Endothelial cell of hepatic sinusoid (primary cell): ENCODE data around the gene ORMDL3.
"Not testable (repeated sequence)": the region's sequence is repeated elsewhere in the genome, so short reads cannot be mapped to it uniquely, and the experiment has no call there.

Source experiments
- in situ Hi-C: cut with HindIII; loops from 2 replicates; pipeline ENCODE4 v1.10.0; 2017; ENCODE audit warnings: low sequenced_read_pairs

ORMDL3 gene

DNA sequence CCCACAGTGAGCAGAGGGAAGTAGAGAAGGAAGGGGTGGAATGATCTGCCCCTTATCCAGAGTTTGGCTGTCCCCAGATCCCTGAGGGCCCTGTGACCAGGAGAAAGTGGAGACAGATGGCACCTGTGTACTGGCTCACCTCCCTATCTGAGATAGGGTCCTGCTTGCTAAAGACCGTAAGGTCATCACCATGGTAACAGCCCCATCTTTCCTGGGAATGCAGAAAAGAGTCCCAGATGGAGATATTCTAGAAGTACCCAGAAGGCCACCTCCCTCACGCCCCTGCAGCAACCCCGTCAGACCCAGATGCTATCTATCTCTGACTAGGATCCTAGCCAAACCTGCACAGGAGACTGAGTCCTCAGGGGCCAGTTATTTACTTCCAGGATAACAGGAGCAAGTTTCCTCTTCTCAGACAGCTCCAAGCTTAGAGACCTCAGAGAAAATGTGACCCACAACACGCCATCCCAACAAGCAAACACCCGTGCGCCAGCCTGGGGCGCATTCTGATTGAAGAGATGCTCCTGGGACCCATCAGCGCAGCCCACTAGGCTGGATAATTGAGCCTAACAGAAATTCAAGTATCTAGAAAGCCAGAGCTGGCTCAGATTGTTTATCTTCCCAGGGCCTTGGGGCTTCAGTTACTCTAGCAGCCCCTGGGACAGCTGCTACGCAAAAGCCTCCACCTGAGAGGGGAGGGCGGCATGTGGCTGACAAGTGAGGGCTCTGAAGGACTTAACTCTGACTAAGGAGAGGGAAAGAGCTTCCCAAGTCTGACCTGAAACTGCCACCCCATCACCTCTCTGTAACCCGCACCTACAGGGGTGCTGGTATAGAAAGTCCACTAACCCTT is 1.9 kb downstream of the ORMDL3 start:
- in situ Hi-C loops: no loop called here

DNA sequence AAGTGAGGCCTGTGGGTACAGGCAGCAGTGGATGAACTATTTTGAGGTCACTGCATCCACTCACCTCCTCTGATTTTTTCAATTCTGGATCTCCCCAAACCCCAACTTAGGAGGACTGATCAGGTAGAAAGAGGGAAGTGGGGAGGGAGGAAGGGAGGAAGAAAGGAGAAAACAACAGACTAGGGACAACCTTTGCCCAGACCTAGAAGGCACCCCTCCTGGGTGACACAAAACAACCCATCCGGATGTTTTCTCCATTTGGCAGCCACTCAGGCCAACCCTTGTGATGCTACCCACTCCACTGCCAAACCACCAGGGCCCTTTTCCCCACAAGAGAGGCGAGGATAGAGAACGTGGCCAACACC is 2.7 kb downstream of the ORMDL3 start:
- in situ Hi-C loops: no loop called here

DNA sequence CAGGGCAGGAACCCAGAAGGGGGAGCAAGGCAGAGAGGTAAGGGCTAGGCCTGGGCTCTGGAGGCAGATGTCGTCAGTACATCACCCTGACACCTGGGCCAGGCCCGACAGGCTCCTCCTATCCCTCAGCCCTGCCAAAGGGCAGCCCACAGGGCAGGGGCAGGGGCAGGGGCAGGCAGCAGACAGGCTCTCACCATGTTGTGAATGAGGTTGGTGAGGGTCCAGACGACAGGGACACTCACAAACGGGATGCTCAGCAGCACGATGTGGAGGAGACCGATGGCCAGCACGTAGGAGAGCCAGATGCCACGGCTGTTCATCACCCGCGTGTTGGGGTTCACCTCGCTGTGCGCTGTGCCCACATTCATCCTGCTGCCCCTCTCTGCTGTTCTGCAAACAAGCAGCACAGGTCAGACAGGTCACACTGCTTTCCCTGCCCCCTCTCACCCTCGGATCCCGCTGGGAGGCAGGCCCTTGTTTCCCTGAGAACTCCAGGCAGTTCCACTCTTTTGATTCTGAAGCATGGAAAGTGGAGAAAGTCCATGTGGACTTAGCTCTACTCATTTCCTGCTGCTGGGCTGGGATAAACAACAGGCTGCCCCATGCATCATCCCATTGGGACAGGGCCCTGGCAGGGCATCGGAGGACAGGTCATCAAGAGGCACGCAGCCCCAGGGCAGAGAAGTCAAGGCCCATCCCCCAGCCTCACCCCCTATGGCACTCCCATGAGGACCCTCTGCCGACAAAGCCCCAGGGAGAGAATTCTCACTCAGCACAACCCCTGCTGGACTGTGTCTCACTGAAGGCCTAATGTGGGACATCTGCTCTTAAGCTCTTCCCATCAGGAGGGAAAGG is 3.3 kb downstream of the ORMDL3 start:
- in situ Hi-C loops: no loop called here

DNA sequence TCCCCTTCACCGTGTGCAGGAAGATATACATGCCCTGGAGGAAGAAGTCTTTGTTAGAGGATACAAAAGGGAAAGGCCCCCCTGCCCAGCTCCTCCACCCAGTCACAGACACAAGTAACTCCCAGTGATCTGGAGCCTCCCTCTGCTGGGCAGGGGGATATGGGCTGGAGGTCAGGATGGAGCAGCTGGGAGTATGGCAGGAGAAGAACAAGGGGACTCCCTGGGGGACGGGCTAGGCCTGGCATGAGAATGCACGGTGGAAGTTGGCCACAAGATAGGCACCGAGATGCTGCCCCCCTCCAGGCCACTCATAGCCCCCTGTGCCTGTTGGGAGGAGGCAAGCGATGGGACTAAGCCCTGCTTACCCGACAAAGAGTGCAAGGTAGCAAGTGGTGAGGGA is 4.2 kb downstream of the ORMDL3 start:
- in situ Hi-C loops: no loop called here

DNA sequence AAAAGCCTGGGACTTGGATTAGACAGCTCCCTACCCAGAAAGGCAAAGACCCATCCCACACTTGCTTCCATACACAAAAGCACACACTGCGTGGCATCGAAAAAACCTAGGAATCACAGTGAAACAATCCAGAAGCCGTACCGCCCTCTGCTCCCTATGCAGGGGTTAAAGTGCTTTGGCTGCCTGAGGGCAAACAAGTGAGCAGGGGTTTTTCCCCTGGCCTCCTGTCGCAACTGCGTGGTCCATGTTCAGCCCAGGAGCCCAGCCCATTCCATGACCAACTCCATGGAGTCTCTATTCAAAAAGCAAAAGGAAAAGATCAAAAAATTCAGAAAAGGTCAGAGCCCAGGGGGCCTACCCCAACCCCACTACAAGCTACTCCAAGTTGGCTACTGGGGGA is 5.4 kb downstream of the ORMDL3 start:
- in situ Hi-C loops: no loop called here

DNA sequence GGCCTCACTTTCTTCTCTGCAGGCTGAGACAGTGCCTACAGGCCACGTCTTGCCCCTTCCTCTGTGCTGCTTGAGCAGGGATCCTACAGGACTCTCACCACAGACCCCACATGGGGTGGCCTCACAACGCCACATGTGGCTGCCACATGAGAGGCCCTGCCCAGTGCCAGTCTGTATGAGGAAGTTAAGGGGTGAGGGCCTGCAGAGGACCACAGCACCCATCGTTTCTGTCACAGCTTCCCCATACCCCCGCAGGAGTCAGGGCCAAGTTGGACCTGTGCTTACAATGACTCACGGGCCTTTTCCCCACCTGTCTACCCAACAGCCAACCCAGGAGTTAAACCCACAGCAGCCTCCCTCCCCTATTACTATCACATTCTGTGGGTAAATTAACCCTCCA is 6.1 kb downstream of the ORMDL3 start:
- in situ Hi-C loops: no loop called here

DNA sequence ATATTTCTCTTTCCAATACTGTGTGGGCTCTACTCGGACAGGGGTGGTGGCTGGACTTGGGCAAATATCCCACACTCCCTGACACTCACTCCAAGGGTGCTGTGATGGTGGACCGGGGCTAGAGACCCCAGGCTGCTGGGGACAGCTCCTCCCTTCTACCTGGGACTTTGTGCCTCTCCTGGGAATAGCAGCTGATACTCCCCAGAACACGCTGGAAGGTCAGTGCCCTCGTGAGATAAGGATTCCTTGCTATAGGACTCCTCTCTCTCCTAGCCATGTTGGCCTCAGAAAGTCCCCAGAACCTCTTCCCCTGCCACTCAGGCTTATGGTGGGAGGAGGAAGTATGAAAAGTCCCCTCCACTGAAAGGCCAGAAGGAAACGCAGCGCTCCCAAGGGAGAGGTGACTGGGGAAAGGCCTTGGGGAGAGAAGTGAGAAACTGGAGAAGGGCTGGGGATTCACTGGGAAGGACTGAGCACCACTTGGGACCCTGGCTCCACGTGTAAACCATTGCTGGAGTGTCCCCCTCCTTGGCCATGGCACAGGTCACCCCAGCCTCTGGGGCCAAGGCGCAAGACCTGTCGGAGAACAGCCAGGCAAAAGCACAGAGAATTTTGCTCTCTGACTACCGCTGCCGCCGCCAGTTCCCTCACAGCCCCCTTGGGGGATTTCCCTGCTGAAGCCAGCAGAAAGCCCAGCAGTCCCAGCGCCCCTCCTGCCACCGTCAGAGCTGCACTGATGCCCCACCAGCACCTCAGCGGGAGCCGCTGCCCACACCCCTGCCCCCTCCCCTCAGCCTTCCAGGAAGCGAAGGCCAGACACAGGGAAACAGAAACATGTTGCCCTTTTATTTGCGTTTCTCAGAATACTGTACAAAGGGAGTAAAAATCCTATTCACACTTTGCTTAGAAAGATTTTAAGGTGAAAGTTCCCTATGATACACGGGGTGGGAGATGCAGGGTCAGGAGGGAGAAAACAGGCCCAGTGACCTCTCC is 6.9 kb downstream of the ORMDL3 start:
- in situ Hi-C loops: no loop called here

DNA sequence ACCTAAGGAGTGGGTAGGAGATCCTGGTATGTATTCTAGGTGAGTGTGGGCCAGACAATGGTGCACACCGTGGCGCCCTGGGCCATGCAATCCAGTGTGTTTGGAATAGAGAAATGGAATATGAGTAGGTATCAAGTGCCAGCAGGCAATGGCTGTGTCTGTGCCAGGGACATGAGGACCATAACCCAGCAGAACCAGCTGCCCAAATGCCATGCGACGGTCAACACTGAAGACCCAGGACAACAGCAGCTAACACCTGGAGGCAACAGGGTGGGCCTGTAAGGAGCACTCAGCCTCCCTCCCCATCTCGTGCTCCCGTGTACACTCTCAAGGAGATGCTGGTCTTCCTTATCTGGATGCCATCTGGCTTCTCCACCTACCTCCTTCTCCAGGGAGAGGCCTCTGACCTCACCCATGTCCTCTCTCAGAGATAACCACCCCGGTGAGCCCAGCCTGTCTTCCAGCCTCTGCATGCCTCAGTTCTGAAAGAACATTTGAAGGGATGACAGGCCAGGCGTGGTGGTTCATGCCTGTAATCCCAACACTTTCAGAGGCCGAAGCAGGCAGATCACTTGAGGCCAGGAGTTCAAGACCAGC is 8.2 kb downstream of the ORMDL3 start:
- in situ Hi-C loops: no loop called here

DNA sequence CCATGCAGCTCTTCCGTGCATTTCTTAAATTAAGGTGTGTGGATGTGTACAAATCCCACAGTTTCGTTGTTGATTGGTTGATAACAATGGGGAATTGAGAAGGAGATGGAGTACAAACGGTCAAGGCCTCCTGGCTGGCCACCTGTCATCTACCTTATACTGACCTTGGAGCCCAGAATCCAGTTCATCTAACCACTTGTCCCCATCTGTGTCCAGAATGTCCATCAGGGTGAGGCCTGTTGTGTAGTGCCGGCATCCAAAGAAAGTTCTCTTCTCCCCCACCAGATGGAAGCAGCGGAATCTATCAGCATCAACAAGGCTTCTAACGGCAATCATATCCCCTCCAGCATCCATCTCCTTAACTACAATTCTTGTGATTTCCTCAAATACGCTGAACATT is 10.5 kb downstream of the ORMDL3 start:
- in situ Hi-C loops: no loop called here

DNA sequence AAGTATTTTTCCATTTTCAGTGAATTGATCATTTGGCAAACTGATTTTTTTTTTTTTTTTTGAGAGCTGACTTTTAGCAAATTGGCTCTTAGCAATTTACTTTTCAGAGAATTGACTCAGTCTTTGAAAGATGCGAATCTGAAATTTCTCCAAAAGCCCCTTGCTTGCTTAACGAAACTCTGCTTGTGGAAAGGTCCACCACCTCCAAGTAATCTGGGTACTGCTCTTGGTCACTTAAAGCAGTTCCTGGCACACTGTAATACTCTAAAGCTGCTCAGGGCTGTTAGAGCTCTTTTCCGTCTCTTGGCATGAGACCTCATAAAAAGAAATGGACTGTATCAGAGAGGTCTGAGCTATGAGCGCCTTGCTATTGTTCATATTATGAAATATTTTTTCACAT is 11.8 kb downstream of the ORMDL3 start:
- in situ Hi-C loops: no loop called here

DNA sequence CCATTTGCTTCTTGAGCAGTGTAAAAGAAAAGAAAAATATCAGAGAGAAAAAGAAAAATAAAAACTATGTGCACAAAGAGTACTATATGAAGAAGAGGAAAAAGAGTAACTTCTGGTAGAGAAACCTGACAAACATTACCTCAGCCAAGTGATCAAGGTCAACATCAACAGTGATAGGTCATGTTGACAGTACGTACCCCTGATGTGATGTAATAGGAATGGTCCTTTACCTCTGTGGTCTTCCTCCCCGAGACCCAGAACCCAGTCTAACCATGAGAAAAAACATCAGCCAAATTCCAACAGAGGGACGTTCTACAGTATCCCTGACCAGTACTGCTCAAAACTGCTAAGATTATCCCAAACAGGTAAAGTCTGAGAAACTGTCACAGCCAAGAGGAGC is 13.4 kb downstream of the ORMDL3 start:
- in situ Hi-C loops: no loop called here

DNA sequence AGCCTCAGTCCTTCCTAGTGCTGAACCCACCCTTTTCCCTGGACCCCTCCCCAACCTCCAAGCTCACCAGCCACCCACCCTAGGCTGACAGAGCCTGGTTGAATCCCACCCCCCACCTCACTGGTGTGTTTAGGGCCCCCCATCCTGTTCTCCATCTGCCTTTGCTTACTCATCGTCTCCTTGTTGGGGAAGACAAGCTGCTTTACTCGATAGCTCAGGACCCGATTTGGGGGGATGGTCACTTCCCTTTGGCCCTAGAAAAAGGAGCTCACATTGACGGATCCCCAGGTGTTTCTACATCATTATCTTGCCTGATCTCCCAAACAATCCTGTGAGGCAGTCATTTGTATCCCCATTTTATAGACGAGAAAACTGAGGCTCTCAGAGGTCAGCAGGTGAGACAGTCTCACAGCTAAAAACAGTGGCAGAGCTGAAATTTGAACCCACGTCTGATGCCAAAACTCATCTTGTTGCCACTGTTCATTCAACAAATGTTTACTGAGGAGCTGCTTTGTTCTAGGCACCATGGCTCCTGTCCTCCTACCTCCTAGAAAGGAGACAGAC is 18.5 kb downstream of the ORMDL3 start:
- in situ Hi-C loops: no loop called here

DNA sequence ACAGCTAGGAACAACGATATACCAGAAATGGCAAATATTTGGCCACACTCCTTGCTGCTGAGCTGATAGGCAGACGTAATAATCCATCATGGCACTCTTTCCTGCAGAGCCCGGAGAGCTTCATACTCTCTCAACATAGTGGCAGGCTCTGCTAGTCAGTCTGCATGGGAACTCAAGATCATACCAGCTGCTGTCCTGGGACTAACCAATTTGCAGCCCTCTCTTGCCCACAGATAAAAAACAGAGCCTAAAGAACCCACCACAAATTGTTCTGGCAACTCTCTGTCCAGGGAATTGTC is 22.5 kb downstream of the ORMDL3 start:
- in situ Hi-C loops: no loop called here

DNA sequence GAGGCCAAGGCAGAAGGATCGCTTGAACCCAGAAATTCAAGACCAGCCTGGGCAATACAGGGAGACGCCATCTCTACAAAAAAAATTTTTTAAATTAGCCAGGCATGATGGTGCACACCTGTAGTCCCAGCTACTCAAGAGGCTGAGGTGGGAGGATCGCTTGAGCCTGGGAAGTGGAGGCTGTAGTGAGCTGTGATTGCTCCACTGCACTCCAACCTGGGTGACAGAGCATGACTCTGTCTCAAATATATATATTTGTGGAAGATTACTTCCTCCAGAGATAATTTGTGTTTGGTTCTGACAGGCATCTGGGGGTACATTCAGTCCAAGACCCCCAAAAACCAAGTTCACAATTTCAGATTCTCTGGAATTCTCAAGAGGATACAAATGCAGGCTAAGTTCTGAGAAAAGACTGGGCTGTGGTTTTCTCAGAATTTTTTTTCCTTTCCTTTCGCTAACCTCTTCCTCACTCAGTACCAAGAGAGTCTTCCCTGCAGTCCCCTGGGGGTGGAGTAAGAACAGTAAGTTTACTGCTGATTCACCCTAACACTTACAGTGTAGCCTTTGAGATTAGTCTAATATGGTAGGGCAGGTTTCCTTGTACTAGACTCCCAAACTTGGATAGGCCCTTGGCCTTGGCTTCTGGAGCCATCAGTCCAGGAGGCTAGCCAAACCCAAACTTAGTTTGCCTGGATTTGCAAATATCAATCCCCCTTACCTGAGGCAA is 24.1 kb downstream of the ORMDL3 start:
- in situ Hi-C loops: no loop called here

DNA sequence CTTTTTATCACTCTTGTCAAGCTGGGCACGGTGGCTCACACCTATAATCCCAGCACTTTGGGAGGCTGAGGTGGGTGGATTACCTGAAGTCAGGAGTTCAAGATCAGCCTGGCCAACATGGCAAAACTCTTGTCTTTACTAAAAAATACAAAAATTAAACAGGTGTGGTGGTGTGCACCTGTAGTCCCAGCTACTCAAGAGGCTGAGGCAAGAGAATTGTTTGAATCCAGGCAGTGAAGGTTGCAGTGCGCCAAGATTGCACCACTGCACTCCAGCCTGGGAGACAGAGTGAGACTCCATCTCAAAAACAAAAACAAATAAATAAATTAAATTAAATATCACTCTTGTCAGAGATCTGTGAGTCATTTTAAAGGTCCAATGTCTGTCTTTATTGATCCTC is 25.4 kb downstream of the ORMDL3 start:
- in situ Hi-C loops: not testable (repeated sequence)

DNA sequence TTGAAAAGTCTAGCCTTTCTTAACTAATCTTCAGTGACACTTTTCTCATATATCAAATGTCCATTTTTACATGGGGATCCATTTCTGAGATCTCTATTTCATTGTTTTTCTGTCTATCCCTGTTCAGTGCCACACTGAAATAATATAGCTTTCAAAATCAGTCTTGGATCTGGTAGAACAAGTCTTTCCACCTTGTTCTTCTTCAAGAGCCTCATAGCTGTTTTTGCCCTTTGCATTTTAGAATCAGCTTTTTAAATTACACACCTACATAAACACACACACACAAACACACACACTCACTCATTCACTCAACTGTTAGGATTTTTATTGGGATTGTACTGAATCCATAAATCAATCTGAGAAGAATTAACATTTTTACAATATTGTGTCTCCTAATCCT is 28.2 kb downstream of the ORMDL3 start:
- in situ Hi-C loops: no loop called here

DNA sequence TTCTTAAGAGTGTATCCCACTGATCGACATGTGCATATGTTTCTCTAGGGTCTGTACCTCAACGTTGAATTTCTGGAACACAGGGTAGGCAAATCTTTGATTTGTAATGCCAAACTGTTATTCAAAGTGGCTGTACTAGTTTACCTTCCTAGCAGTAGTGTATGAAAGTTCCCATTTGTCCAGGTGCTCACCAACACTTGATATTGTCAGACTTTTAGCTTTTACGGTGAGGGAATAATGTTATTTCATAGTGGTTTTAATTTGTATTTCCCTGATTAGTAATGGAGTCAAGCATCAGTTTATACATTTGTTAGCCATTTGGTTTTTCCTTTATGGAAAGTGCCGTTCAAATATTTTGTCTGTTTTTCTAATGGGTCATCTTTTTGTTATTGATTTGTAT is 29.3 kb downstream of the ORMDL3 start:
- in situ Hi-C loops: no loop called here

DNA sequence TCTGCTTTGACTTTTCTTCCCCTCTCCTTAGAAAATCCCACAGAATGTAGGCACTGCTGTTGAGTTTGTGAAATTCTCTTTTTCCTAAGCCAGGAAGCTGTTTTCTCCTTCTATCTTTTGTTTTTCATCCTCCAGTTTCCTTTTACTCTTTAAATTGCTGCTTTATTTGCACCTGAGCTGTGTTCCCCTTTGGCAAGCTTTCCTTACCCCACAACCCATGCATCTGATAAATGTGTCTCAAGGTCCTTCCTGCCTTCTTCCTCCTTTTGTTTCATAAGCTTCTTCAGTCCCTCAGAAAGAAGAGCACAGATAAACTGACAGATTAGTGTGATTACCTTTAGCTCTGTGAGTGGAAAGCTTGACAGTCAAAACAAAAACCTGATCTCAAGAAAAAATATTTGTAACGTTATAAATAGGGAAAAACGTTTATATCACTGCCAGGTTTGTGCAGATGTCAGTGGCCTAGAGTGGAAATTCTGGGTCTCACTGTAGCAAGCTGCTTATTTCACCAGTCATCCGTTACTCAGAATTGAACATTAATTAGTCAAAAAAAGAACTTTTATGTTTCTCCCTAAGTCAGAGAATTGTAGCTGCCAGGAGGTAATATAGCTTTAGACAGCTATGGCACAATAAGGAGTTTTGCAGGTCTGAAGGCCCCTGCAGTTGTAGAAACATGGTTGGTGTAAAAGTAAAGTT is 32.6 kb downstream of the ORMDL3 start:
- in situ Hi-C loops: no loop called here

DNA sequence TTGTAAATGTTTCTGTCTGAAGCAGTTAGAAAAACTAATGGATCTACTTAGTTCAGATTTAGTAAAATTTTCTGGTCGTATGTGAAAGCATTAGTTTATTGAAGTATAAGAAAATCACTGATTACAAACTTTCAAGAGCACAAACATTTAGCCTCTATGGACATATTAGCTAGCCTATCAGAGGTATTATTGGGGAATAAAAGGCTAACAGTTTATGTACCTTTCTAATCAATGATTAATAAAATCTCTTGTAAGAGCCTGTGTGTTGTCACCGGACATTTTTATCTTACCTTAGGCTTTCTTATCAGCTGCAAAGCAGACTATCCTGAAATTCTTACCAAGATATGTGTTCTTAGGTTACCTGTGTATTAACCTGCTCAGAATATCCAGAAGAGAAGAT is 38.2 kb downstream of the ORMDL3 start:
- in situ Hi-C loops: loop anchor here (5.0 kb wide), 2 partner anchors 57 to 103 kb away; no protein-coding TSS in a partner anchor
